ENCODE measurements around the gene MAGEA3.
"Not testable (repeated sequence)": the region's sequence is repeated elsewhere in the genome, so short reads cannot be mapped to it uniquely, and the experiment has no call there.

Gene MAGEA3

GRCh38 chrX:152697952-152698931 is at the start of gene MAGEA3:
MAGEA3 (plus strand) TSS chrX:152698794; CDS start chrX:152700833, 2,039 bp downstream.
- not testable (repeated sequence) for DNase-seq

GRCh38 chrX:152652060-152652459 is 46.5 kb upstream of the MAGEA3 start:
- no peak for DNase-seq

GRCh38 chrX:152652467-152652866 is 46.1 kb upstream of the MAGEA3 start:
- DNase-seq = no peak

GRCh38 chrX:152656087-152656486 is 42.5 kb upstream of the MAGEA3 start:
- no peak for DNase-seq

GRCh38 chrX:152656890-152657289 is 41.7 kb upstream of the MAGEA3 start:
- DNase-seq = no peak

GRCh38 chrX:152658302-152658701 is 40.3 kb upstream of the MAGEA3 start:
- DNase-seq = no peak

- DNase-seq = no peak
Measured at GRCh38 chrX:152663086-152663485, 35.5 kb upstream of the MAGEA3 start.

GRCh38 chrX:152674135-152674534 is 24.5 kb upstream of the MAGEA3 start:
- DNase-seq = no peak

GRCh38 chrX:152674652-152675051 is 23.9 kb upstream of the MAGEA3 start:
- not testable (repeated sequence) for DNase-seq

- not testable (repeated sequence) for DNase-seq
Measured at GRCh38 chrX:152681012-152681411, 17.6 kb upstream of the MAGEA3 start.

- not testable (repeated sequence) for DNase-seq
Measured at GRCh38 chrX:152700390-152700789, 1.8 kb downstream of the MAGEA3 start.

- DNase-seq = not testable (repeated sequence)
Measured at GRCh38 chrX:152706500-152706899, 7.9 kb downstream of the MAGEA3 start.

- not testable (repeated sequence) for DNase-seq
Measured at GRCh38 chrX:152709173-152709572, 10.6 kb downstream of the MAGEA3 start, which contains the start of gene CSAG2. CSAG2 (minus strand) TSS chrX:152709273; CDS start chrX:152709112, 161 bp downstream.

- not testable (repeated sequence) for DNase-seq
Measured at GRCh38 chrX:152713195-152713594, 14.6 kb downstream of the MAGEA3 start.

GRCh38 chrX:152713815-152714787 is 15.5 kb downstream of the MAGEA3 start, which contains the start of gene MAGEA2B:
MAGEA2B (plus strand) TSS chrX:152714628; CDS start chrX:152717107, 2,479 bp downstream.
- DNase-seq = not testable (repeated sequence)

- no peak for DNase-seq
Measured at GRCh38 chrX:152725409-152725808, 26.8 kb downstream of the MAGEA3 start.

- no peak for DNase-seq
Measured at GRCh38 chrX:152733261-152733975, 34.8 kb downstream of the MAGEA3 start, which contains the start of the genes CSAG1 and MAGEA12. CSAG1 (minus strand) TSS chrX:152733721; CDS start chrX:152732460, 1,261 bp downstream. MAGEA12 (plus strand) TSS chrX:152733757; CDS start chrX:152736162, 2,405 bp downstream.

GRCh38 chrX:152734143-152734858 is 35.7 kb downstream of the MAGEA3 start:
- not testable (repeated sequence) for DNase-seq

- no peak for DNase-seq
Measured at GRCh38 chrX:152735101-152735500, 36.5 kb downstream of the MAGEA3 start.

- DNase-seq = no peak
Measured at GRCh38 chrX:152735860-152736511, 37.4 kb downstream of the MAGEA3 start.

GRCh38 chrX:152736528-152736927 is 37.9 kb downstream of the MAGEA3 start:
- DNase-seq = not testable (repeated sequence)
